B cell (primary cell): ENCODE data around the gene STOML3. TPM values are rescaled to one million over a fixed set of nuclear protein-coding genes. Genes with fewer than 3 reads are reported as not detected.

Source experiments
- ATAC-seq: fragments of 200-7000 bp; cut with Tn5 transposase; one replicate; pipeline ENCODE4 v1.10.0; 2021; ENCODE audit warnings: low read depth, mild to moderate bottlenecking, moderate number of reproducible peaks, moderate library complexity
- CTCF ChIA-PET: fragments of 350-600 bp; sonication (Branson Sonifier 250); formaldehyde crosslinking; loops from one replicate; lab custom pipeline; 2021; ENCODE audit warnings: antibody characterized with exemption, inconsistent platforms; lab: Charles Lee
- POLR2A ChIA-PET: fragments of 350-600 bp; sonication (Branson Sonifier 250); formaldehyde crosslinking; loops from one replicate; lab custom pipeline; 2021; ENCODE audit warnings: antibody characterized with exemption; lab: Charles Lee
- DNase-seq: peaks from one replicate; pipeline ENCODE4 v3.0.0; 2013
- H2AFZ ChIP-seq: 2 replicates; pipeline ENCODE4 v1.6.1; 2012; ENCODE audit warnings: mild to moderate bottlenecking, low read depth, low read length; ENCODE audit not compliant: insufficient read depth, poor library complexity, severe bottlenecking
- H3K27ac ChIP-seq, 2 donors: 1 replicate in 1 of 2; 2 replicates in 1 of 2; pipeline ENCODE4 v1.5.1; 2012 to 2013; ENCODE audit warnings: low read length in 2 of 2, mild to moderate bottlenecking in 2 of 2, moderate library complexity in 1 of 2
- H3K27me3 ChIP-seq, 4 experiments: fragments of 200-600 bp in 1 of 4; sonication (generic) in 1 of 4; replicated peaks in 1 of 4; 1 replicate in 2 of 4; 2 replicates in 2 of 4; pipeline versions ENCODE4 v1.6.1 to v1.7.0; 2013 to 2016; ENCODE audit warnings: low read length in 3 of 4, mild to moderate bottlenecking in 2 of 4, mixed read lengths in 1 of 4, moderate library complexity in 1 of 4; ENCODE audit not compliant: insufficient read depth in 4 of 4, control insufficient read depth in 3 of 4; ENCODE audit errors: control extremely low read depth in 1 of 4
- H3K36me3 ChIP-seq, 2 experiments: replicated peaks in 1 of 2; 1 replicate in 1 of 2; 2 replicates in 1 of 2; pipeline versions ENCODE4 v1.6.1 to v1.7.1; 2013; ENCODE audit warnings: low read length in 1 of 2; ENCODE audit not compliant: insufficient read depth in 2 of 2, control insufficient read depth in 1 of 2; ENCODE audit errors: control extremely low read depth in 1 of 2, extremely low read depth in 1 of 2
- H3K4me1 ChIP-seq, 2 donors: fragments of 200-600 bp in 1 of 2; sonication (generic) in 1 of 2; 1 replicate in 1 of 2; 2 replicates in 1 of 2; pipeline versions ENCODE4 v1.5.1 to v1.6.1; 2013 to 2017; ENCODE audit warnings: low read length in 2 of 2; ENCODE audit not compliant: control insufficient read depth in 2 of 2, insufficient read depth in 2 of 2
- H3K4me2 ChIP-seq: replicated peaks from 2 replicates; pipeline ENCODE3; 2012; ENCODE audit warnings: mild to moderate bottlenecking, low read depth, low read length; ENCODE audit not compliant: poor library complexity, severe bottlenecking
- H3K4me3 ChIP-seq, 5 experiments: fragments of 200-600 bp in 1 of 5; sonication (generic) in 1 of 5; 1 replicate in 3 of 5; 2 replicates in 2 of 5; pipeline versions ENCODE4 v1.5.1 to v1.7.0; 2011 to 2016; ENCODE audit warnings: low read length in 4 of 5, mild to moderate bottlenecking in 4 of 5, low read depth in 2 of 5, control low read depth in 1 of 5, moderate library complexity in 1 of 5; ENCODE audit not compliant: insufficient read depth in 1 of 5; ENCODE audit errors: control extremely low read depth in 1 of 5, extremely low read depth in 1 of 5
- H3K79me2 ChIP-seq: fragments of 200-600 bp; sonication (generic); one replicate; pipeline ENCODE4 v1.6.0; 2016; ENCODE audit warnings: low read length; ENCODE audit not compliant: control insufficient read depth, insufficient read depth
- H3K9ac ChIP-seq: fragments of 200-600 bp; sonication (generic); 2 replicates; pipeline ENCODE4 v1.6.1; 2017; ENCODE audit warnings: mild to moderate bottlenecking, low read length, moderate library complexity
- H3K9me3 ChIP-seq, 3 donors: one replicate each; pipeline versions ENCODE4 v1.6.1 to v1.7.1; 2013; ENCODE audit warnings: low read length in 2 of 3; ENCODE audit not compliant: control insufficient read depth in 2 of 3, insufficient read depth in 1 of 3; ENCODE audit errors: control extremely low read depth in 1 of 3
- H4K20me1 ChIP-seq: 2 replicates; pipeline ENCODE4 v1.6.0; 2012; ENCODE audit warnings: mild to moderate bottlenecking, low read length; ENCODE audit not compliant: insufficient read depth, control insufficient read depth, poor library complexity, severe bottlenecking
- H3K27ac Mint-ChIP-seq: one replicate; pipeline ENCODE4 v1.8.0; 2021; ENCODE audit warnings: mixed read lengths
- H3K27me3 Mint-ChIP-seq: one replicate; pipeline ENCODE4 v1.8.0; 2021; ENCODE audit warnings: mixed read lengths
- H3K4me1 Mint-ChIP-seq: one replicate; pipeline ENCODE4 v1.8.0; 2021; ENCODE audit warnings: mixed read lengths
- H3K4me3 Mint-ChIP-seq: one replicate; pipeline ENCODE4 v1.8.0; 2021; ENCODE audit warnings: mixed read lengths
- H3K9me3 Mint-ChIP-seq: one replicate; pipeline ENCODE4 v1.8.0; 2022; ENCODE audit warnings: mixed read lengths; ENCODE audit not compliant: insufficient read depth
- CTCF ChIP-seq: fragments of 200-600 bp; IDR thresholded peaks from one replicate; pipeline ENCODE4 v1.8.0; 2022; ENCODE audit warnings: antibody characterized with exemption, mild to moderate bottlenecking
- EZH2 ChIP-seq: IDR thresholded peaks from 2 replicates; pipeline ENCODE4 v1.6.1; 2012; ENCODE audit warnings: borderline replicate concordance, low read depth, mild to moderate bottlenecking, moderate library complexity, low read length; ENCODE audit not compliant: insufficient read depth, poor library complexity, severe bottlenecking
- WGBS: methylation state at CpG from one replicate; pipeline ENCODE4 v1.1.5; 2013; ENCODE audit warnings: missing lambda C conversion rate; ENCODE audit not compliant: insufficient coverage; 5-methylcytosine and 5-hydroxymethylcytosine counted together
- intact Hi-C: fragments of 100-400 bp; cut with micrococcal nuclease; formaldehyde crosslinking; loops from one replicate; pipeline ENCODE4 v1.10.0; 2022
- polyA plus RNA-seq: library from polyadenylated mRNA; depleted of rRNA; stranded (reverse); fragments of >200 nt; gene quantifications from 2 replicates; pipeline ENCODE4 v1.2.3, GENCODE V29; 2012
- total RNA-seq, 2 donors: library from RNA; stranded (reverse); fragments of 120-200 nt in 1 of 2; gene quantifications; 1 replicate in 1 of 2; 2 replicates in 1 of 2; pipeline versions ENCODE4 v1.2.3 to v1.2.4, GENCODE V29; 2013 to 2022

The STOML3 gene
- total and polyA plus RNA-seq, 2 donors (not counting 1 experiment from before 2014, with no cell fraction given), result not detected

GRCh38 chr13:39039041-39039440 lies 48.4 kb upstream of the STOML3 start:
- Histone ChIP-seq H4K20me1 (peaks cover 19% of the 10 kb centered on the region), H3K4me2 (peak overlapping the region; percentile 87), H3K4me1 (peaks cover 30 to 35% of the 10 kb centered on the region in 2 donors), H3K27me3 (no peaks in the 10 kb centered on the region), H3K4me3 (peak overlapping the region; percentile 67 to 99 (median 90)), H3K9me3 (no peaks in the 10 kb centered on the region), H2AFZ (peak overlapping the region; percentile 95), H3K79me2 (peaks cover 47% of the 10 kb centered on the region), H3K27ac (peak overlapping the region; percentile 81 to 95), H3K9ac (peak overlapping the region; percentile 89), H3K36me3 (peaks cover 0 to 7% of the 10 kb centered on the region in 2 experiments)
- CTCF ChIA-PET, result no interaction called here
- H3K27me3 Mint-ChIP-seq, result no peaks in the 10 kb centered on the region
- ATAC-seq (no peak), DNase-seq (no peak)
- H3K4me1 Mint-ChIP-seq, result peaks cover 52% of the 10 kb centered on the region
- TF ChIP-seq EZH2 (no peak), CTCF (no peak)
- WGBS, result 0% methylated on average over 1 of the region's 7 CpGs
- H3K27ac Mint-ChIP-seq, result peak overlapping the region; percentile 100
- intact Hi-C loops, result loop anchor here (10.0 kb wide), 2 partner anchors 1546 to 1736 kb away; partner anchors contain the start of gene MRPS31
- no peaks in the 10 kb centered on the region for H3K9me3 Mint-ChIP-seq
- H3K4me3 Mint-ChIP-seq, result peak overlapping the region; percentile 92
- POLR2A ChIA-PET, result no interaction called here

GRCh38 chr13:39038569-39039030 lies 48.0 kb upstream of the STOML3 start:
- CTCF ChIA-PET, result no interaction called here
- WGBS, result 1% methylated on average over 9 of the region's 15 CpGs
- Histone ChIP-seq H3K27me3 (no peaks in the 10 kb centered on the region), H4K20me1 (peaks cover 22% of the 10 kb centered on the region), H3K9ac (peak overlapping the region; percentile 89), H3K4me3 (peak overlapping the region; percentile 67 to 99 (median 90)), H3K27ac (peak overlapping the region; percentile 81 to 95), H3K9me3 (no peaks in the 10 kb centered on the region), H3K4me2 (peak overlapping the region; percentile 87), H2AFZ (peak overlapping the region; percentile 95), H3K79me2 (peaks cover 51% of the 10 kb centered on the region), H3K36me3 (peaks cover 0 to 7% of the 10 kb centered on the region in 2 experiments), H3K4me1 (peaks cover 30 to 35% of the 10 kb centered on the region in 2 donors)
- peak overlapping the region; percentile 92 for H3K4me3 Mint-ChIP-seq
- TF ChIP-seq EZH2 (no peak), CTCF (no peak)
- POLR2A ChIA-PET, result interaction anchor here (1.9 kb wide), 1 partner anchor 689 kb away, joined by 4 read pairs; the partner anchor contains the start of gene UFM1
- no peaks in the 10 kb centered on the region for H3K27me3 Mint-ChIP-seq
- DNase-seq, result no peak
- ATAC-seq, result peak; percentile 19
- intact Hi-C loops, result loop anchor here (1.0 to 10.0 kb wide), 4 partner anchors 617 to 1979 kb away; partner anchors contain the start of genes COG6, MRPS31 and SUPT20H
- no peaks in the 10 kb centered on the region for H3K9me3 Mint-ChIP-seq
- H3K4me1 Mint-ChIP-seq, result peaks cover 55% of the 10 kb centered on the region
- H3K27ac Mint-ChIP-seq, result peak overlapping the region; percentile 100
